Measurements from ENCODE around the gene ALKBH6. TPM values are rescaled to one million over a fixed set of nuclear protein-coding genes. Genes with fewer than 3 reads are reported as not detected.

Gene ALKBH6
- total RNA-seq, 1 donor from 2014 or later = 17.9 TPM

DNA sequence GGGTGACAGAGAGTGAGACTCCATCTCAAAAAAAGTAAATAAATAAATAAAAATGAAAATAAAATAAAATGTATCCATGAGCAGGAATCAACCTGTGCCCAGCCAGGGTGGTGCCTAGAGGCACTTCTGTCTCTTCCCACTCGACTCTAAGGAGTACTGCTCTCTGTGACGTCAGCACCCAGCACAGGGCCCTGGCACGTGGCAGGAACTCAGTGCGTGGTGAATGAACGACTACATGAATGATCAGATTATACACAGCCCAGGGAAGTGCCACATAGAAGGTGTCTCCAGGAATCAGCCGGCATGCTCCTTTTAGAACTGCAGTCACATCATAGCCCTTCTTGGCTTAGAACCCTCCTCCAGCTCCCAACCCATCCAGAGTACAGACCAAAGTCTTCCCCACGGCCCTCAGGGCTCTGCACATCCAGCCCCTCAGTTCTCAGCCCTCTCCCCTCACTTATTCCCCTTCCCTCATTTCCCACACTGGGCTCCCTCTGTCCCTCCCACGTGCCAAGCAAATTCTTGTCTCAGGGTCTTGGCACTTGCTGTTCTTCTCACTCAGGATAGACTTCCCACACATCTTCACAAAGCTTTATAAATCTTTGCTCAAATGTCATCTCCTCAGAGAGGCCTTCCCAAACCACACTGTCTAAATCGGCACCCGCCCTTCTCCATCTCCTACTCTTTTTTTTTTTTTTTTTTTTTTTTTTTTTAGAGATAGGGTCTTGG is 14.5 kb upstream of the ALKBH6 start:
- Mint-ChIP-seq H3K4me1 (ENCODE audit: low read depth) (peaks cover 20% of the 10 kb centered on the region), H3K27ac (ENCODE audit: unreplicated experiment) (no peak overlapping the region), H3K4me3 (ENCODE audit: unreplicated experiment) (no peak overlapping the region), H3K9me3 (ENCODE audit: low read depth) (no peaks in the 10 kb centered on the region), H3K27me3 (ENCODE audit: low read depth) (no peaks in the 10 kb centered on the region), H3K36me3 (ENCODE audit: low read depth) (peaks cover 17% of the 10 kb centered on the region)
- no peak for DNase-seq (ENCODE audit: low spot score)
- TF ChIP-seq CTCF (IDR thresholded peaks at IDR 0.05) = no peak

GRCh38 chr19:36027696-36028095 is 13.7 kb upstream of the ALKBH6 start:
- no peaks in the 10 kb centered on the region for H3K9me3 Mint-ChIP-seq (ENCODE audit: low read depth)
- no peak for DNase-seq (ENCODE audit: low spot score)
- H3K27me3 Mint-ChIP-seq (ENCODE audit: low read depth) = no peaks in the 10 kb centered on the region
- H3K4me3 Mint-ChIP-seq (ENCODE audit: unreplicated experiment) = no peak overlapping the region
- H3K27ac Mint-ChIP-seq (ENCODE audit: unreplicated experiment) = no peak overlapping the region
- H3K4me1 Mint-ChIP-seq (ENCODE audit: low read depth) = peaks cover 13% of the 10 kb centered on the region
- H3K36me3 Mint-ChIP-seq (ENCODE audit: low read depth) = peaks cover 22% of the 10 kb centered on the region
- no peak for TF ChIP-seq CTCF (IDR thresholded peaks at IDR 0.05)

DNA sequence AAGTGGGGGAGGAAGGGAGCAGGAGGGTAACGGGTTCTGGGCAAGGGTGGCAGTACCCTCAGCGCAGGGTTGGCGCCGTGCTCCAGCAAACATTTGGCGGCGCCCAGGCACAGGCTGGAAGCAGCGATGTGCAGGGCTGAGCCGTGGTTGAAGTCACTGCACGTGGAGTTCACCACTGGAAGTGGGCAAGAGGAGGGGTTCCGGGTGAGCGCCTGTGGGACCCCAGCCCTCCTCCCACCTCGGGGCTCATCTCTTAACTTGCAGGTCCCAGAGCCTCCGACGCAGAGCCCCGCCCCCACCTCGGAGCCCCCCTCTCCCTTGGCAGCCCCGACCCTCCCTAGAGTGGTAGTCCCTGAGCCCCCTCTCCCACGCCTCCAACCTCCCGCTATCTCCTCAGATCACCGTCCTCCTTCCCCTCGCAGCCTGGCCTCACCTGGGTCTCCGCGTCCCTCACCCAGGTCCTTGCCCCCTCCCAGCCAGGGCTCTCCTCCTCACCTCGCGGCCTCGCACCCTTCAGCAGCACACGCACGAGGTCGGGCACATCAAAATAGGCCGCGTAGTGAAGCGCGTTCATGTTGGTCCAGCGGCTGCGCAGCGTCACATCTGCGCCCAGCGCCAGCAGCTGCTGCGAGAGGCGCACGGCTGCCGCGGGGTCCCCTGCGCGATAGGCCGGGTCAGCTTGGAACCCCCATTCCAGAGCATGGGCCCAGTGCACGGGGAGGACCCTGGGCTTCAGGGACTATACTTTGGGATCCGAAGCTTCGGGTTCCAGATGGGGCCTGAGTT is 12.3 kb upstream of the ALKBH6 start:
- Mint-ChIP-seq H3K9me3 (ENCODE audit: low read depth) (no peaks in the 10 kb centered on the region), H3K4me3 (ENCODE audit: unreplicated experiment) (no peak overlapping the region), H3K36me3 (ENCODE audit: low read depth) (peaks cover 22% of the 10 kb centered on the region), H3K4me1 (ENCODE audit: low read depth) (peaks cover 4% of the 10 kb centered on the region), H3K27ac (ENCODE audit: unreplicated experiment) (no peak overlapping the region), H3K27me3 (ENCODE audit: low read depth) (no peaks in the 10 kb centered on the region)
- DNase-seq (ENCODE audit: low spot score) = no peak
- no peak for TF ChIP-seq CTCF (IDR thresholded peaks at IDR 0.05)

DNA sequence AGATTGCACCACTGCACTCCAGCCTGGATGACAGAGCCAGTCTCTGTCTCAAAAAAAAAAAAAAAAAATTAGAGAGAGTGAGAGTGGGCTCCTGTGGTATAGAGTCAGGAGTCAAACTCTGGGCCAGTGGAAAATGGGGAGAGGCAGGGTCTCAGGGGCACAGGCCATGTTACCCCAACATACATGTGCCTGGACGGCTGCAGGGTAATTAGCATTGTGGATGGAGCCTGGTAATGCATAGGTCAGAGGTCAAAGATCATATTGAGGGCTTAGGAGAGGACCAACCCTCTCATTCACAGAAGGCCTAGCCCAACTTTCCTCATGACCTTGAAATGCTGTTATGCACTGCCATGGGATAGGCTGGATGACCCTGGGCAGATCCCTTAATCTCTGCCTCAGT is 11.5 kb upstream of the ALKBH6 start:
- H3K36me3 Mint-ChIP-seq (ENCODE audit: low read depth) = peaks cover 24% of the 10 kb centered on the region
- TF ChIP-seq CTCF (IDR thresholded peaks at IDR 0.05) = no peak
- no peak for DNase-seq (ENCODE audit: low spot score)

GRCh38 chr19:36023432-36023831 is 9.4 kb upstream of the ALKBH6 start:
- H3K36me3 Mint-ChIP-seq (ENCODE audit: low read depth) = peaks cover 21% of the 10 kb centered on the region

More for the DNA sequence above, 11.5 kb upstream of the ALKBH6 start:
- Mint-ChIP-seq H3K4me1 (ENCODE audit: low read depth) (peaks cover 3% of the 10 kb centered on the region), H3K27me3 (ENCODE audit: low read depth) (no peaks in the 10 kb centered on the region), H3K27ac (ENCODE audit: unreplicated experiment) (no peak overlapping the region), H3K9me3 (ENCODE audit: low read depth) (no peaks in the 10 kb centered on the region), H3K4me3 (ENCODE audit: unreplicated experiment) (no peak overlapping the region)

More at GRCh38 chr19:36023432-36023831, 9.4 kb upstream of the ALKBH6 start:
- no peak for TF ChIP-seq CTCF (IDR thresholded peaks at IDR 0.05)
- Mint-ChIP-seq H3K4me3 (ENCODE audit: unreplicated experiment) (no peak overlapping the region), H3K27ac (ENCODE audit: unreplicated experiment) (no peak overlapping the region), H3K27me3 (ENCODE audit: low read depth) (no peaks in the 10 kb centered on the region), H3K9me3 (ENCODE audit: low read depth) (no peaks in the 10 kb centered on the region), H3K4me1 (ENCODE audit: low read depth) (no peaks in the 10 kb centered on the region)
- no peak for DNase-seq (ENCODE audit: low spot score)
